Measurements from ENCODE around the gene KRT23. TPM values are rescaled to one million over a fixed set of nuclear protein-coding genes. Genes with fewer than 3 reads are reported as not detected.
A peak's percentile ranks its signal among the peaks of the same experiment; 100 is the strongest.

KRT23 gene
- total and polyA plus RNA-seq, 2 of the 13 experiments (the other 11 are each of a cell fraction or from before 2014, with no cell fraction given): 24.7 to 51.1 TPM

- TF ChIP-seq ZNF839 (CRISPR knock-in tag; IDR thresholded peaks at IDR 0.05; ENCODE audit: borderline replicate concordance): no peak
- TF ChIP-seq PAXIP1 (CRISPR knock-in tag; conservative IDR thresholded peaks at IDR 0.05): peak; percentile 52; the same call in 1 of the 2 replicates
- TF ChIP-seq TMF1 (CRISPR knock-in tag; IDR thresholded peaks at IDR 0.05; ENCODE audit: low read depth): no peak
- TF ChIP-seq EZH2 (conservative IDR thresholded peaks at IDR 0.05; ENCODE audit: low read depth, low read length): no peak
- no peak for TF ChIP-seq ZFY (CRISPR knock-in tag; IDR thresholded peaks at IDR 0.05)
- TF ChIP-seq CREB3 (CRISPR knock-in tag; IDR thresholded peaks at IDR 0.05): no peak
- TF ChIP-seq ZBTB20 (CRISPR knock-in tag; IDR thresholded peaks at IDR 0.05; ENCODE audit: borderline replicate concordance, low read depth): peak; percentile 6; the same call in 1 of the 2 replicates
- peak; percentile 37; the same call in 1 of the 2 replicates for TF ChIP-seq DRAP1 (CRISPR knock-in tag; IDR thresholded peaks at IDR 0.05)
- no peak for TF ChIP-seq ZNF768 (CRISPR knock-in tag; IDR thresholded peaks at IDR 0.05)
- no peak for TF ChIP-seq ZNF460 (CRISPR knock-in tag; IDR thresholded peaks at IDR 0.05; ENCODE audit: borderline replicate concordance)
- TF ChIP-seq FLYWCH1 (CRISPR knock-in tag; IDR thresholded peaks at IDR 0.05): no peak
- 0 out of 2 replicates have a peak, but pooled peaks have one; percentile 27 for TF ChIP-seq NFIC (IDR thresholded peaks at IDR 0.05; ENCODE audit: low read length)
- TF ChIP-seq ZBTB8A (CRISPR knock-in tag; IDR thresholded peaks at IDR 0.05; ENCODE audit: borderline replicate concordance, low read depth): no peak
- TF ChIP-seq JDP2 (CRISPR knock-in tag; IDR thresholded peaks at IDR 0.05; ENCODE audit: borderline replicate concordance): no peak
- TF ChIP-seq RFX1 (IDR thresholded peaks at IDR 0.05): no peak
- TF ChIP-seq HOMEZ (CRISPR knock-in tag; IDR thresholded peaks at IDR 0.05; ENCODE audit: low read depth): peak; percentile 33; the same call in 1 of the 2 replicates
- no peak for TF ChIP-seq ZNF230 (CRISPR knock-in tag; IDR thresholded peaks at IDR 0.05)
- no peak for TF ChIP-seq ZFP90 (CRISPR knock-in tag; IDR thresholded peaks at IDR 0.05; ENCODE audit: borderline replicate concordance)
- TF ChIP-seq ZNF281 (CRISPR knock-in tag; IDR thresholded peaks at IDR 0.05; ENCODE audit: borderline replicate concordance): no peak
- no peak for TF ChIP-seq SRSF9 (IDR thresholded peaks at IDR 0.05; ENCODE audit: borderline replicate concordance, insufficient read depth, low read depth, low read length, poor library complexity, severe bottlenecking)
Observed at GRCh38 chr17:40903129-40903847, 34.2 kb downstream of the KRT23 start (continued).
